ENCODE results near the gene HDLBP.

Gene HDLBP

GRCh38 chr2:241228081-241228859 is 87.2 kb downstream of the HDLBP start:
- no peaks in the 10 kb centered on the region for H3K27me3 ChIP-seq (ENCODE audit: control insufficient read depth, insufficient read depth, low read length)
- no peaks in the 10 kb centered on the region for H3K4me1 ChIP-seq (ENCODE audit: control insufficient read depth, insufficient read depth, low read length)
- DNase-seq (ENCODE audit: low read depth, low spot score), result no peak
- no peak overlapping the region for H3K4me3 ChIP-seq (ENCODE audit: low read length)
- peaks cover 32% of the 10 kb centered on the region for H3K36me3 ChIP-seq (ENCODE audit: control insufficient read depth, insufficient read depth, low read length)
- no CpG with 5 or more reads among the region's 26 CpGs for WGBS (ENCODE audit: insufficient coverage, insufficient read length)
- H3K9me3 ChIP-seq (ENCODE audit: control insufficient read depth, insufficient read depth, low read length), result no peaks in the 10 kb centered on the region
- H3K27ac ChIP-seq (ENCODE audit: low read length), result no peak overlapping the region

- Histone ChIP-seq H3K27ac (ENCODE audit: low read length) (no peak overlapping the region), H3K27me3 (ENCODE audit: control insufficient read depth, insufficient read depth, low read length) (no peaks in the 10 kb centered on the region), H3K36me3 (ENCODE audit: control insufficient read depth, insufficient read depth, low read length) (peaks cover 27% of the 10 kb centered on the region), H3K4me1 (ENCODE audit: control insufficient read depth, insufficient read depth, low read length) (no peaks in the 10 kb centered on the region), H3K4me3 (ENCODE audit: low read length) (no peak overlapping the region), H3K9me3 (ENCODE audit: control insufficient read depth, insufficient read depth, low read length) (no peaks in the 10 kb centered on the region)
- WGBS (ENCODE audit: insufficient coverage, insufficient read length), result no CpG with 5 or more reads among the region's 8 CpGs
- DNase-seq (ENCODE audit: low read depth, low spot score), result no peak
These were observed 87.9 kb downstream of the HDLBP start for GRCh38 chr2:241227594-241227993.

GRCh38 chr2:241226723-241227572 is 88.5 kb downstream of the HDLBP start:
- Histone ChIP-seq H3K27me3 (ENCODE audit: control insufficient read depth, insufficient read depth, low read length) (no peaks in the 10 kb centered on the region), H3K27ac (ENCODE audit: low read length) (no peak overlapping the region), H3K36me3 (ENCODE audit: control insufficient read depth, insufficient read depth, low read length) (peaks cover 26% of the 10 kb centered on the region), H3K9me3 (ENCODE audit: control insufficient read depth, insufficient read depth, low read length) (no peaks in the 10 kb centered on the region), H3K4me3 (ENCODE audit: low read length) (no peak overlapping the region), H3K4me1 (ENCODE audit: control insufficient read depth, insufficient read depth, low read length) (no peaks in the 10 kb centered on the region)
- DNase-seq (ENCODE audit: low read depth, low spot score), result no peak
- no CpG with 5 or more reads among the region's 19 CpGs for WGBS (ENCODE audit: insufficient coverage, insufficient read length)

GRCh38 chr2:241225983-241226382 is 89.5 kb downstream of the HDLBP start:
- no peak for DNase-seq (ENCODE audit: low read depth, low spot score)
- WGBS (ENCODE audit: insufficient coverage, insufficient read length), result no CpG with 5 or more reads among the region's 16 CpGs
- Histone ChIP-seq H3K4me3 (ENCODE audit: low read length) (no peak overlapping the region), H3K4me1 (ENCODE audit: control insufficient read depth, insufficient read depth, low read length) (no peaks in the 10 kb centered on the region), H3K27ac (ENCODE audit: low read length) (no peak overlapping the region), H3K36me3 (ENCODE audit: control insufficient read depth, insufficient read depth, low read length) (peaks cover 22% of the 10 kb centered on the region), H3K9me3 (ENCODE audit: control insufficient read depth, insufficient read depth, low read length) (no peaks in the 10 kb centered on the region), H3K27me3 (ENCODE audit: control insufficient read depth, insufficient read depth, low read length) (no peaks in the 10 kb centered on the region)

GRCh38 chr2:241225545-241225944 is 89.9 kb downstream of the HDLBP start:
- H3K4me1 ChIP-seq (ENCODE audit: control insufficient read depth, insufficient read depth, low read length), result no peaks in the 10 kb centered on the region
- peaks cover 20% of the 10 kb centered on the region for H3K36me3 ChIP-seq (ENCODE audit: control insufficient read depth, insufficient read depth, low read length)
- no peak overlapping the region for H3K27ac ChIP-seq (ENCODE audit: low read length)
- H3K27me3 ChIP-seq (ENCODE audit: control insufficient read depth, insufficient read depth, low read length), result no peaks in the 10 kb centered on the region
- no peak overlapping the region for H3K4me3 ChIP-seq (ENCODE audit: low read length)
- DNase-seq (ENCODE audit: low read depth, low spot score), result no peak
- no peaks in the 10 kb centered on the region for H3K9me3 ChIP-seq (ENCODE audit: control insufficient read depth, insufficient read depth, low read length)
- no CpG with 5 or more reads among the region's 16 CpGs for WGBS (ENCODE audit: insufficient coverage, insufficient read length)

GRCh38 chr2:241224851-241225438 is 90.5 kb downstream of the HDLBP start:
- no peak overlapping the region for H3K4me3 ChIP-seq (ENCODE audit: low read length)

GRCh38 chr2:241224018-241224850 is 91.2 kb downstream of the HDLBP start:
- WGBS (ENCODE audit: insufficient coverage, insufficient read length), result no CpG with 5 or more reads among the region's 26 CpGs
- H3K36me3 ChIP-seq (ENCODE audit: control insufficient read depth, insufficient read depth, low read length), result peaks cover 9% of the 10 kb centered on the region
- H3K27ac ChIP-seq (ENCODE audit: low read length), result no peak overlapping the region
- H3K27me3 ChIP-seq (ENCODE audit: control insufficient read depth, insufficient read depth, low read length), result no peaks in the 10 kb centered on the region
- no peak overlapping the region for H3K4me3 ChIP-seq (ENCODE audit: low read length)
- no peaks in the 10 kb centered on the region for H3K4me1 ChIP-seq (ENCODE audit: control insufficient read depth, insufficient read depth, low read length)
- no peaks in the 10 kb centered on the region for H3K9me3 ChIP-seq (ENCODE audit: control insufficient read depth, insufficient read depth, low read length)
- DNase-seq (ENCODE audit: low read depth, low spot score), result no peak

More at GRCh38 chr2:241224851-241225438, 90.5 kb downstream of the HDLBP start:
- H3K27ac ChIP-seq (ENCODE audit: low read length), result no peak overlapping the region
- WGBS (ENCODE audit: insufficient coverage, insufficient read length), result no CpG with 5 or more reads among the region's 8 CpGs
- DNase-seq (ENCODE audit: low read depth, low spot score), result no peak
- no peaks in the 10 kb centered on the region for H3K27me3 ChIP-seq (ENCODE audit: control insufficient read depth, insufficient read depth, low read length)
- peaks cover 14% of the 10 kb centered on the region for H3K36me3 ChIP-seq (ENCODE audit: control insufficient read depth, insufficient read depth, low read length)
- no peaks in the 10 kb centered on the region for H3K9me3 ChIP-seq (ENCODE audit: control insufficient read depth, insufficient read depth, low read length)
- H3K4me1 ChIP-seq (ENCODE audit: control insufficient read depth, insufficient read depth, low read length), result no peaks in the 10 kb centered on the region

- DNase-seq (ENCODE audit: low read depth, low spot score), result no peak
- Histone ChIP-seq H3K27me3 (ENCODE audit: control insufficient read depth, insufficient read depth, low read length) (no peaks in the 10 kb centered on the region), H3K36me3 (ENCODE audit: control insufficient read depth, insufficient read depth, low read length) (peaks cover 6% of the 10 kb centered on the region), H3K9me3 (ENCODE audit: control insufficient read depth, insufficient read depth, low read length) (no peaks in the 10 kb centered on the region), H3K4me1 (ENCODE audit: control insufficient read depth, insufficient read depth, low read length) (no peaks in the 10 kb centered on the region), H3K27ac (ENCODE audit: low read length) (no peak overlapping the region), H3K4me3 (ENCODE audit: low read length) (no peak overlapping the region)
- WGBS (ENCODE audit: insufficient coverage, insufficient read length), result no CpG with 5 or more reads among the region's 23 CpGs
These were observed 92.1 kb downstream of the HDLBP start for GRCh38 chr2:241223211-241224017.

GRCh38 chr2:241219856-241220356 is 95.6 kb downstream of the HDLBP start:
- H3K27me3 ChIP-seq (ENCODE audit: control insufficient read depth, insufficient read depth, low read length), result no peaks in the 10 kb centered on the region
- H3K4me1 ChIP-seq (ENCODE audit: control insufficient read depth, insufficient read depth, low read length), result no peaks in the 10 kb centered on the region; the same call in 1 of the 2 replicates
- H3K4me3 ChIP-seq (ENCODE audit: low read length), result no peak overlapping the region
- WGBS (ENCODE audit: insufficient coverage, insufficient read length), result no CpG with 5 or more reads among the region's 6 CpGs
- H3K9me3 ChIP-seq (ENCODE audit: control insufficient read depth, insufficient read depth, low read length), result no peaks in the 10 kb centered on the region
- DNase-seq (ENCODE audit: low read depth, low spot score), result no peak
- H3K27ac ChIP-seq (ENCODE audit: low read length), result no peak overlapping the region
- no peaks in the 10 kb centered on the region; the same call in 1 of the 2 replicates for H3K36me3 ChIP-seq (ENCODE audit: control insufficient read depth, insufficient read depth, low read length)

Measured in iPS DF 6.9 (cell line).